IMR-90 (cell line): ENCODE results near the gene STRADA. TPM values are rescaled to one million over a fixed set of nuclear protein-coding genes. Genes with fewer than 3 reads are reported as not detected.

ENCODE experiments used
- ATAC-seq: fragments of 200-7000 bp; cut with Tn5 transposase; 2 replicates; pipeline ENCODE4 v1.9.1; 2020; ENCODE audit warnings: low read depth, mild to moderate bottlenecking, moderate library complexity
- BruUV-seq: library from RNA; stranded (reverse); fragments of 400-500 nt; replicated peaks from 2 replicates; lab custom pipeline; 2021; lab: Mats Ljungman, UMichigan
- CTCF ChIA-PET: fragments of 300-600 bp; formaldehyde crosslinking; extraction: SDS; loops from one replicate; lab custom pipeline; 2021; ENCODE audit warnings: antibody characterized with exemption; lab: Yijun Ruan, JAX
- POLR2A ChIA-PET: fragments of 300-600 bp; sonication (Branson Sonifier 250); formaldehyde crosslinking; loops from one replicate; lab custom pipeline; 2022; ENCODE audit warnings: antibody characterized with exemption; ENCODE audit not compliant: unreplicated experiment; lab: Charles Lee
- DNase-seq: peaks from one replicate; pipeline ENCODE4 v3.0.0; 2013
- H2AFZ ChIP-seq: replicated peaks from 2 replicates; pipeline ENCODE3; 2013; ENCODE audit warnings: low read length, mild to moderate bottlenecking; ENCODE audit not compliant: poor library complexity
- H2AK5ac ChIP-seq: 2 replicates; pipeline ENCODE4 v1.6.1; 2013; ENCODE audit warnings: low read depth, low read length, inconsistent platforms
- H2AK9ac ChIP-seq: replicated peaks from 2 replicates; pipeline ENCODE3; 2013; ENCODE audit warnings: mild to moderate bottlenecking, low read depth, low read length, moderate library complexity; ENCODE audit not compliant: poor library complexity
- H2BK120ac ChIP-seq: 2 replicates; pipeline ENCODE4 v1.6.1; 2013; ENCODE audit warnings: low read depth, low read length, inconsistent platforms
- H2BK15ac ChIP-seq: 3 replicates; pipeline ENCODE4 v1.6.1; 2013; ENCODE audit warnings: low read depth, low read length, inconsistent platforms
- H2BK20ac ChIP-seq: 2 replicates; pipeline ENCODE4 v1.6.1; 2013; ENCODE audit warnings: low read depth, mild to moderate bottlenecking, inconsistent platforms, low read length, moderate library complexity
- H2BK5ac ChIP-seq: 2 replicates; pipeline ENCODE4 v1.6.1; 2013; ENCODE audit warnings: mild to moderate bottlenecking, low read depth, low read length, inconsistent platforms; ENCODE audit not compliant: poor library complexity, severe bottlenecking
- H3K14ac ChIP-seq: replicated peaks from 2 replicates; pipeline ENCODE4 v1.6.1; 2013; ENCODE audit warnings: low read depth, low read length, inconsistent platforms
- H3K18ac ChIP-seq: 2 replicates; pipeline ENCODE4 v1.6.1; 2013; ENCODE audit warnings: low read depth, low read length, control low read depth
- H3K23ac ChIP-seq: 2 replicates; pipeline ENCODE4 v1.6.1; 2013; ENCODE audit warnings: low read depth, low read length, inconsistent platforms
- H3K27ac ChIP-seq: 2 replicates; pipeline ENCODE4 v1.5.1; 2013; ENCODE audit warnings: mild to moderate bottlenecking, control low read depth, low read length; ENCODE audit not compliant: insufficient read depth
- H3K27me3 ChIP-seq: 2 replicates; pipeline ENCODE4 v1.6.1; 2013; ENCODE audit warnings: low read length; ENCODE audit not compliant: control insufficient read depth, insufficient read depth
- H3K36me3 ChIP-seq: 2 replicates; pipeline ENCODE4 v1.6.1; 2013; ENCODE audit warnings: low read length, mixed read lengths; ENCODE audit not compliant: control insufficient read depth, insufficient read depth
- H3K4ac ChIP-seq: 2 replicates; pipeline ENCODE4 v1.6.1; 2013; ENCODE audit warnings: low read depth, low read length, inconsistent platforms
- H3K4me1 ChIP-seq: 2 replicates; pipeline ENCODE4 v1.6.1; 2013; ENCODE audit warnings: low read length, mixed read lengths; ENCODE audit not compliant: control insufficient read depth, insufficient read depth
- H3K4me2 ChIP-seq: 2 replicates; pipeline ENCODE4 v1.6.1; 2013; ENCODE audit warnings: low read depth, mild to moderate bottlenecking, control low read depth, low read length, moderate library complexity
- H3K4me3 ChIP-seq: 2 replicates; pipeline ENCODE4 v1.5.1; 2013; ENCODE audit warnings: low read depth, mild to moderate bottlenecking, control low read depth, low read length, moderate library complexity; ENCODE audit not compliant: insufficient read depth
- H3K56ac ChIP-seq: 2 replicates; pipeline ENCODE4 v1.6.1; 2013; ENCODE audit warnings: low read length, inconsistent platforms; ENCODE audit not compliant: insufficient read depth; ENCODE audit errors: extremely low read depth
- H3K79me1 ChIP-seq, 2 experiments: 2 replicates each; pipeline ENCODE4 v1.6.1; 2013; ENCODE audit warnings: low read length in 2 of 2, inconsistent platforms in 1 of 2, low read depth in 1 of 2
- H3K9ac ChIP-seq: 2 replicates; pipeline ENCODE4 v1.6.1; 2013; ENCODE audit warnings: low read depth, low read length, control low read depth
- H3K9me1 ChIP-seq: 2 replicates; pipeline ENCODE4 v1.6.1; 2013; ENCODE audit warnings: low read length, inconsistent platforms; ENCODE audit not compliant: insufficient read depth
- H3K9me3 ChIP-seq: 2 replicates; pipeline ENCODE4 v1.6.1; 2013; ENCODE audit warnings: low read length; ENCODE audit not compliant: control insufficient read depth, insufficient read depth
- H4K20me1 ChIP-seq: 2 replicates; pipeline ENCODE4 v1.6.1; 2013; ENCODE audit warnings: low read length, inconsistent platforms; ENCODE audit not compliant: insufficient read depth
- H4K5ac ChIP-seq: 2 replicates; pipeline ENCODE4 v1.6.1; 2013; ENCODE audit warnings: mild to moderate bottlenecking, low read depth, low read length, control low read depth
- H4K8ac ChIP-seq, 2 experiments: 2 replicates each; pipeline ENCODE4 v1.6.1; 2013; ENCODE audit warnings: low read depth in 2 of 2, low read length in 2 of 2, control low read depth in 1 of 2, inconsistent platforms in 1 of 2
- H4K91ac ChIP-seq: 2 replicates; pipeline ENCODE4 v1.6.1; 2013; ENCODE audit warnings: low read depth, low read length, inconsistent platforms; ENCODE audit not compliant: insufficient read depth
- CEBPB ChIP-seq: IDR thresholded peaks from 2 replicates; pipeline ENCODE4 v1.6.1; 2012; ENCODE audit warnings: low read depth, low read length, improper control_type of control experiment
- CHD1 ChIP-seq: IDR thresholded peaks from 2 replicates; pipeline ENCODE4 v1.6.1; 2012; ENCODE audit warnings: low read depth, low read length, improper control_type of control experiment
- RCOR1 ChIP-seq: IDR thresholded peaks from 2 replicates; pipeline ENCODE4 v1.6.1; 2012; ENCODE audit warnings: mild to moderate bottlenecking, low read length, improper control_type of control experiment; ENCODE audit not compliant: insufficient replicate concordance
- RFX5 ChIP-seq: IDR thresholded peaks from 2 replicates; pipeline ENCODE4 v1.8.0; 2012; ENCODE audit warnings: low read depth, mild to moderate bottlenecking, low read length, moderate library complexity
- WGBS, 2 experiments: methylation state at CpG; one replicate each; pipeline versions ENCODE4 v1.1.5 to v1.1.7; 2013; ENCODE audit warnings: missing lambda C conversion rate in 2 of 2; ENCODE audit not compliant: insufficient read length in 1 of 2; ENCODE audit errors: extremely low coverage in 2 of 2; 5-methylcytosine and 5-hydroxymethylcytosine counted together
- dilution Hi-C: fragments of 300-500 bp; cut with HindIII; formaldehyde crosslinking; loops from one replicate; pipeline ENCODE4 v1.14.3; 2018; ENCODE audit warnings: low sequenced_read_pairs; ENCODE audit not compliant: unreplicated experiment
- in situ Hi-C: fragments of 300-500 bp; cut with MboI; formaldehyde crosslinking; loops from 3 replicates; pipeline ENCODE4 v1.14.3; 2019; ENCODE audit warnings: low sequenced_read_pairs, inconsistent platforms, mixed read lengths
- intact Hi-C: fragments of 100-400 bp; cut with micrococcal nuclease; formaldehyde crosslinking; loops from 2 replicates; pipeline ENCODE4 v1.10.0; 2022
- polyA plus RNA-seq, 3 experiments: library from polyadenylated mRNA; depleted of rRNA; stranded (reverse); fragments of >200 nt; gene quantifications; 2 replicates each; pipeline ENCODE4 v1.2.3, GENCODE V29; 2012; ENCODE audit warnings: low replicate concordance in 1 of 3
- total RNA-seq: library from RNA; depleted of rRNA; stranded (reverse); fragments of >200 nt; gene quantifications from 2 replicates; pipeline ENCODE4 v1.2.3, GENCODE V29; 2012
- TF ChIP-seq, protein P1 (sequence below): fragments of 150-350 bp; IDR thresholded peaks from 2 replicates; pipeline ENCODE4 v1.6.1; 2017; ENCODE audit warnings: mild to moderate bottlenecking, antibody characterized with exemption, low read length, low read depth

The STRADA gene
- total and polyA plus RNA-seq, 2 of the 4 experiments (the other 2 are of a cell fraction): 19.9 to 30.9 TPM

DNA sequence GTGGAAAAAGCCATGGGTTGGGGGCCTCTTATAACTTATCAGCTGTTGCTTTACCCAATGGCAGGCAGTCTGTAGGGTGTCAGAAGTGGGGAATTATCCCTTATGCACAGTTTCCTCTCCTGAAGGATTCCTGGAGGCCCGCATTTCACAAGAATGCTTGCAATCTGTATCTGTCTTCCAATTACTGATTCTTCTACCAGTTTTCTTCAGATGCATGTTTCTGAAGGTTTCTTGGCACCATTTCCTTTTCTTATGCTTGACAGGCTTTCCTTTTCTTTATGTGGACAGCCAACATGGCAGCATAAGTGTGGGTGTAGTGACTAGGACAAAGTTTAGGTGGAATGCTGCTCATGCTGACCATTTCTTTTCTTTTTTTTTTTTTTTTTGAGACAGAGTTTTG, 83.2 kb downstream of the STRADA start:
- no peak overlapping the region for H3K23ac ChIP-seq
- no peak overlapping the region for H4K5ac ChIP-seq
- H2BK120ac ChIP-seq: no peak overlapping the region
- no peak overlapping the region for H3K4me2 ChIP-seq
- intact Hi-C loops: no loop called here
- no peak overlapping the region for H2BK15ac ChIP-seq
- H2BK5ac ChIP-seq: no peak overlapping the region
- no peak overlapping the region for H3K56ac ChIP-seq
- ChIA-PET CTCF (no interaction called here), POLR2A (no interaction called here)
- DNase-seq (no peak), ATAC-seq (no peak)
- no peak overlapping the region for H4K8ac ChIP-seq
- peaks cover 0 to 9% of the 10 kb centered on the region in 2 experiments; a peak in 2 of 4 replicates for H3K79me1 ChIP-seq
- dilution Hi-C loops: no loop called here
- no peak overlapping the region for H3K14ac ChIP-seq
- no peak overlapping the region for H3K4me3 ChIP-seq
- no peaks in the 10 kb centered on the region for H3K9me3 ChIP-seq
- no peak overlapping the region for H3K4ac ChIP-seq
- WGBS, 2 experiments: no CpG with 5 or more reads among the region's 1 CpG
- H2AK9ac ChIP-seq: no peak overlapping the region
- H4K91ac ChIP-seq: no peak overlapping the region
- TF ChIP-seq, protein P1, sequence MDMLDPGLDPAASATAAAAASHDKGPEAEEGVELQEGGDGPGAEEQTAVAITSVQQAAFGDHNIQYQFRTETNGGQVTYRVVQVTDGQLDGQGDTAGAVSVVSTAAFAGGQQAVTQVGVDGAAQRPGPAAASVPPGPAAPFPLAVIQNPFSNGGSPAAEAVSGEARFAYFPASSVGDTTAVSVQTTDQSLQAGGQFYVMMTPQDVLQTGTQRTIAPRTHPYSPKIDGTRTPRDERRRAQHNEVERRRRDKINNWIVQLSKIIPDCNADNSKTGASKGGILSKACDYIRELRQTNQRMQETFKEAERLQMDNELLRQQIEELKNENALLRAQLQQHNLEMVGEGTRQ: no peak
- TF ChIP-seq CHD1 (no peak), CEBPB (no peak), RCOR1 (no peak), RFX5 (no peak)
- no peak overlapping the region for H2AK5ac ChIP-seq
- no peak overlapping the region for H3K9ac ChIP-seq
- no peak overlapping the region for H3K27ac ChIP-seq
- H3K9me1 ChIP-seq: peaks cover 7% of the 10 kb centered on the region; the same call in 1 of the 2 replicates
- in situ Hi-C loops: no loop called here
- peaks cover 16% of the 10 kb centered on the region for H3K36me3 ChIP-seq
- no peak overlapping the region for H2BK20ac ChIP-seq
- no peaks in the 10 kb centered on the region for H4K20me1 ChIP-seq
- H3K18ac ChIP-seq: no peak overlapping the region
- no peaks in the 10 kb centered on the region for H3K27me3 ChIP-seq
- no peaks in the 10 kb centered on the region for H3K4me1 ChIP-seq
- BruUV-seq: no TSS peak
- no peak overlapping the region for H2AFZ ChIP-seq
